GM18867 (cell line): ENCODE results near the gene CARD19.

Experiments used
- ATAC-seq: cut with Tn5 transposase; IDR thresholded peaks from one replicate; pipeline ENCODE4 v1.9.1; 2021; ENCODE audit warnings: mild to moderate bottlenecking, moderate library complexity; ENCODE audit not compliant: unreplicated experiment

Gene CARD19, protein sequence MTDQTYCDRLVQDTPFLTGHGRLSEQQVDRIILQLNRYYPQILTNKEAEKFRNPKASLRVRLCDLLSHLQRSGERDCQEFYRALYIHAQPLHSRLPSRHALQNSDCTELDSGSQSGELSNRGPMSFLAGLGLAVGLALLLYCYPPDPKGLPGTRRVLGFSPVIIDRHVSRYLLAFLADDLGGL

DNA sequence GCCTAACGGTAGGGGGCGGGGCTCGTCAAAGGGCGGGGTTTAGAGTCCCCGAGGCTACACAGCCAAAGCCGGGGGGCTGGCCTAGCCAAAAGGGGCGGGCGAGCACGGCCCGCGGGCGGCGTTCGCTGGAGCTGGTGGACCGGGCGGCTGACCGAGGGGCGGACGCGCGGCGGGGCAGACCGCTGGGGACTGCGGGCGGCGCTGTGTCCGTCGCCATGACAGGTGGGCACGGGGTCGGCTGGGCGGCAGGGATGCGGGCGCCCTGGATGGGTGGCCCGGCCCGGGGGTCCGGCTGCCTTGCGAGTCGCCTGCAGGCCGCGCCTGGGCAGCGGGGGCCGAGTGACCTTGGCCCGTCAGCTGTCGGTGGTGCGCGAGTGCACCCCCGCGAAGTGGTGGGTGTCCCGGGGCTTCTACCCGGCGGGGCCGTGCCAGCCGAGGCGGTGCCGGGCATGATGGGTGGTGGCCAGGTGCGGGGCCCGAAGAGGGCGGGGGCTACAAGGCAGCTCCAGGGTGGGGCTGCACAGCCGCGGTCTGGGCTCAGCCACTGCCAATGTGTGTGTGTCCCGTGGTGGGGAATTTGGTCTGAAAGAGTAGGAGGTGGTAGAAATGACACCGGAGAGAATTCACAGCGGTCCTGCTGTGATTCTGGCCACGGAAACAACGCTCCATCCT is at the start of gene CARD19:
Gene CARD19, plus strand, starts transcription at position 87 of the 672 bp plus-strand sequence. Its CDS starts 129 bp downstream, at position 216.
- ATAC-seq = peak; percentile 15

DNA sequence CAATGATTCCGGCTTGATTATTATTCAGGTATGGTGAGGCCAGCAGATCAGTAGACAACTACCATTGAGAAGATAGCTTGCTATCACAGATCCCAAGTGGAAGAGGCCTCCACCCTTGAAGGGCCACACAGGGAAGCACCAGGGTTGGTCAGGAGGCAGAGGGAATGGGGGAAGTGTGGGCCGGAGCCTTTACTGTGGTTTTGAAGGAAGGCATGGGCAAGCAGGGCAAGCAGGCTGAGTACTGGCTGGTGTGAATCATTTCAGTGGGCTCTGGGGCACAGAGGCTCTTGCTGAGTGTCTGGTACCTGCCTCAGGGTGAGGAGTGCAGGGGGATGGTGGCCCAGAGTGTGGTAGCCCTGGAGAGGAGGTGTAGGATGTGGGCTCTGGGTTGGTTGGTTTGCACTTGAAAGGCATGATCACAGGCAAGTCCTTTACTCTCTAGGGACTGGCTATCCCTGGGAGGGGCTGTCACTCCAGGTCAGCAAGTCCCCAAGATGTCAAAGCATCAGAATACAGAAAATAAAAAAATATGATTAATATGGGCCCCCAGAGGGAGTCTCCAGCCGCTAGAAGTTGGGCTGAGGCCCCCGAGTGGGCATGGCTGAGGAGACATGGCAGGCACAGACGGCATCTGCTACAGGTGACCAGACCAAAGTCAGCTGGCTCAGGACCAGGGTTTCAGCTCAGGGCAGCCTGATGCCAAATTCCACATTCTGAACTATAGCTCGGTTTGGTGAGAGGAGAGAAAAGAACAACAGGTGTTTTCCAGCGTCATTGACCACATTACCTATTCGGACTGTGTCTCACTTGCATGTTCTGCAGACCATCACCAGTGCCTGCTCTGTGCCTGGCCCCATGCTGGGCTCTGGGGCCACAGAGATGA is 47.2 kb upstream of the CARD19 start:
- ATAC-seq = no peak

DNA sequence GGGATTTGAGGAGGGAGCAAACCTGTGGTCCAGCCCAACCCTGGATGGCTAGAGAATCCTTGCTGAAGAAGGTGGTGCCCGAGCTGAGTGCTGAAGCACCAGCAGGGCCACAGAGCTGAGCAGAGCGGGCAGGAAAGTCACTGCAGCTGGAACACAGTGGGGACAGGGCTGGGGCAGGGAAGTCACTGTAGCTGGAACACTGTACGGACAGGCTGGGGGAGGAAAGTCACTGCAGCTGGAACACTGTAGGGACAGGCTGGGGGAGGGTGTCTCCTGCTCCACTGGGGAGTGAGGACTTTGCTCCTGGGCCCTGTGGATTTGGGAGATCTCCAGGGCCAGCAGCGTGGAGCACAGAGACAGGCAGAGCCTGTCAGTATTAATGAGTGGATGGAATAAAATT is 46.5 kb upstream of the CARD19 start:
- ATAC-seq = no peak

DNA sequence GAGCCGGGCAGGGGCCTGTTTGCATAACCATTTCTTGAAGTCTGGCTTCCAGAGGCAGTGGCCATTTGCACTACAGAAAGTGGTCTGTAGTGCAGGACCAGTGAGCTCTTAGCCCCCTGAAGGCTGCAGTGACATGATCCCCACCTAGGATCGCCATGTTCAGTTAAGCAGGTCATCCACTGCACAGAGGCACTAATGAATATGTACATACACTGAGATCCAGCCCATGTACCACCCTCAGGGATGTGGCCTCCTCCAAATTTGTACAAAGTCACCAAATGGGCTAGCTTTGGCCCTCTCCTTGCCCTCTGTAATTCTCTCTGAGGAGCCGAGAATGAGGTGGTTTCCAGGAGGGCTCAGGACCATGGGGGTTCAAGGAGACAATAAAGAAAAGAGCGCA is 45.8 kb upstream of the CARD19 start:
- no peak for ATAC-seq

DNA sequence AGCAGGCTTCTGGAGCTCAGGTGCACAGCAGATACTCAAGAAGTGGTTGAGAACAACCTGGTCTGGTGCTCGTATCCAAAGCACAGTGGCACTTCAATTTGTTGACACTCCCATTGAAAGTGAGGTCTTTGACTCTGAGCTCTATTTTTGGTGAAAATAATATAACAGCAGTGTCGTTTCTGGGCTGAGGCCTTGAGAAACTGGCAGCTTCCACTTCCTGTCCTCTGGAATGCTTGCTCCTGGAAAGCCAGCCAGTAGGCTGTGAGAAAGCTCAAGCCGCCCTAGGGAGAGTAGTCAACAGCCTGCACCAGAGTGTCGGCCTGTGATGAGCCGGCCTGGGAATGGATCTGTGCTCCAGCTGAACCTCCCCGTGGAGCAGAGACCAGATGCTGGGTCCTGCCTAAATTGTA is 44.3 kb upstream of the CARD19 start:
- ATAC-seq = no peak

DNA sequence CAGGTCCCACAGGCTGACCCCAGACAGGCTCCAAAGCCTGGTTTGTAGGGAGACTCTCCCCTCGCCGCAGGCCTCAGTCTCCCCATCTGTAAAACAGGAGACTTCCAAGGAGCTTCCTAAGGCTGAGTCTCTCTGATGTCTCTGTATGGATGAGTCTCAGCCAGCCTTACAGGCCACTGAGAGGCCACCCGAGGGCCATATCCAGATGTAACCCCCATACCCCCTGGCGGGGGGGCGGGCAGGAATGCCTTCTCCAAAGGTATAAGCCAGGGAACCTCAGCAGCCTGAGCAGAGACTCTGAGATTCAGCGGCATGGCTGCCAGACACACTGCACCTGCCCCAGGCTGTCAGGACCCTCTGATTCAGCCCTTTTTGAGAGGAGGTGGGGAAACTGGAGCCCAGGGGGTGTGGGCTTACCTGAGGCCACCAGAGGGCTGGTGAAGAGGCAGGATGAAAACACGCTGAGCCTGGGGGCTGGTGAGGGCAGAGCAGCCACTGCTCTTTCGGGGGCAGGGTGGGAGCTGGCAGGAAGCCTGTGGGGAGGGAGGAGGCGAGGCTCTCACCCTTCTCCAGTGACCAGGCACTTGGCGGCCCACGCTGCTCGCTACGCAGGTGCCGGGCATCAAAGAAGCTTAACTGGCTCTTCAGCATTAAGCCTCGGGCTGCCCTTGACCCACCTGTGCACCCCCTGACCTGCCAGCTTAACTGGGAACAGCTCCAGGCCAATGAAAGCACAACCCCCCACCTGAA is 43.1 kb upstream of the CARD19 start:
- ATAC-seq = no peak

DNA sequence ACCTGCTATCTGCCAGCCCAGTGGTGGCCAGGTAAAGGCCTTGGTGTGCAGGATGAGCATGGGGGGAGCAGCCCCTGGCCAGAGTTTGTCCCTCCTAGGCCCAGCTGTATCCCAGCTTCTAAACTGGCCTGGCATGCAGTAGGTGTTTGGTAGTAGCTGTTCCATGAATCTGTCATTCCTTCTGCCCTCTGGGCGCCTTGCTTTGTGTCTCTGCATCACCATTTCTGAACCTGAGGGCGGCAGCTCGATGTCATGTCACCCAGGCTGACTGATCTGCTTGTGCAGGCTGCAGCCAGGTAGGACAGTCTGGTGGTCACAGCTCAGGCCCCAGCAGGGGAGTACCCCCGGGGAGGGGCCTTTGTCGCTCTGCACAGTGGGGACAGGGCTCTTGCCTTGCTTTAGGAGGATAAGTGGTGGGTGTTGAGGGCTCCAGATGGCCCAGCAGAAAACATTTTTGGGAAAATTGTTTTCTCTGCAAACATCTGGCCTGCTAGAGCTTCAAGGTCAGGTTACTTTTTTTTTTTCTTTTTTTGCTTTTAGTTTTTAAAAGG is 42.2 kb upstream of the CARD19 start:
- ATAC-seq = no peak

DNA sequence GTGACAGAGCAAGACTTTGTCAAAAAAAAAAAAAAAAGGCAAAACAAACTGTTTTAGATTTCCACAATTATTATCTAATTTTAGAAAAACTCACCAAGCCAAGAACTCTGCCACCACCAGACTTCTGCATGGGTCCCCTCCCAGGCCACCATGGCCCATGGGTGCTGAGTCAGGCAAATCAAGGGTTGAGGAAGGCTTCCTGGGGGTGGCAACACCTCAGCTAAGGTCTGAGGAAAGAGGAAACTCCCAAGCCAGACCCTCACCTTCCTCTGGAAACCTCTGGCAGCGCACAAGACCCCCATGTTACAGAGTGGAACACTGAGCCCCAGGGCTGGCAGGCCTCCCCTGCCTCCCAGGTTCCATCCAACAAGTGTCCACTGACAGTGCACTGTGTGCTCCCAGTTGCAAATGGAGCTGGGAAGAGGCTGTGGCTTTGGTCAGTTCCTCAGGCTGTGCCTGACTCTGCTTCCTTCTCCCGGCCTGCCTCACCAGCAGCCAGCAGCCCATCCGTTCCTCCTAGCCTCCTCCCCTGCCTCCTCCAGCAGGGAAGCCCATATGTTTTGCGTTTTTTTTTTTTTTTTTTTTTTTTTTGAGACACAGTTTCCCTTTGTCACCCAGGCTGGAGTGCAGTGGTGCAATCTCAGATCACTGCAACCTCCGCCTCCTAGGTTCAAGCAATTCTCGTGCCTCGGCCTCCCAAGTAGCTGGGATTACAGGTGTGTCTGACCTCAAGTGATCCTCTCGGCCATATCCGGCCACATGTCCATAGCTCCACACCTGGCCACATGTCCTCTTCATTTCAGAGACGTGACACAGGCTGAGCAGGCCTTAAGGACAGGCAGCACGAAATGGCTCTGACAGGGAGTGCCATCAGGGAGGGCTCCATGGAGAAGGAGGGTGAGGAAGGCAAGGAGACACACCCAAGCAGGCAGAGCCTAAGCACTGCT is 41.0 kb upstream of the CARD19 start:
- ATAC-seq = no peak

DNA sequence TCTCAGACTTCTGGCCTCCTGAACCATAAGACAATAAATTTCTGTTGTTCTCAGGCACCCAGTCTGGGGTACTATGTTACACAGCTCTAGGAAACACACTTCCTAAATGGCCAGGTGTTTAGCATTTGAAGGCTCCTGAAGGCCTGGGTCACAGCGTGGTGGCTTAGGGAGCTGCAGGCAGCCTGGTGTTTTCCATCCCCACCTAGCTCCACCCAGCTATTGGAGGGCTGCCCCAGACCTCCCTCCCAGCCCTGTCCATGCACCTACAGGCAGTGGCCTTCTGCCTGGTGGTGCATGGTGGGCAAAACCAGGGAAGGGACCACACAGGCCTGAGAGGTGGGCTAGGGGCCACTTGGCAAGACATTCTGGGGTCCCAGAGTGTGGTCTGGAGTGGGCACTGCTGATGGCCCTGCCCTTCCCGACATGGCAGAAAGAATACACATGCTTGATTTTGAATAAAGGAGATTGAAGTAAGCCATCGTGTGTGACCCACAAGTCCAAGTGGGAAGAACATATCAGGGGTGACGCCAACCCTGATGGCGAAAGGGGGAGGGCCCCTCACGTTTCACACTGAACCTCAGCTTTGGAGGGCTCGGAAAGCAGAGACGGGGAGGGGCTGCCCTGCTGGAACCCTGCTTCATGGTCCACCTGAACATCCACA is 38.8 kb upstream of the CARD19 start:
- ATAC-seq = no peak

DNA sequence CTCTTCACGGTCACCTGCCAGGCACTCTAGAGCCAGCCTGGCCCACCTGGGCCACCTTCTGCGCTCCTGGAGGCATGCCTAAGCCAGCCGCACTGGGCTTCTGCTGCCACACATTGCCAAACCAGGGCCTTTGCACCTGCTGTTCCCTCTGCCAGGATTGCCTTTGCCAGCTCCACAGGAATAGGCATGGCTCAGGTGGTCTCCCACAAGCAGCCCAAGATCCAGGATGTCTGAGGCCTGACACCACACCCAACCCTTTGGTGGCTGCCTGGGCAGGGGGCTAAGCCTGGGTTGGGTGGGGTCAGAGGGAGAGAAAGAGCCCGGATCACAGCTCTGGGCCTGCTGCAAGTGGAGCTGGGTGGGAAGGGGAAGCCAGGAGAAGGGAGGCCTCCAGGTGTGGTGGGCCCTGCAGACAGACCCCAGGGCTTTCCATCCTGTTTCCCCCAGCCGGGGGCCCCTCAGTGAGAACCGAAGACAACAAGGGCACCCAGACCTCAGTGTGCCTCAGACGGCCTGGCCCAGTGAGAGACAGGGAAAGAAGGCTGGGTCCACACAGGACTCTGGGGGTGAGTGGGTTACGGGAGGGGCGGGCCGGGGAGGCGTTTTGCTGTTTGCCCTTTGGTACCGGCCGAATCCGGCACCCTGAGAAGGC is 38.2 kb upstream of the CARD19 start:
- ATAC-seq = peak; percentile 15

DNA sequence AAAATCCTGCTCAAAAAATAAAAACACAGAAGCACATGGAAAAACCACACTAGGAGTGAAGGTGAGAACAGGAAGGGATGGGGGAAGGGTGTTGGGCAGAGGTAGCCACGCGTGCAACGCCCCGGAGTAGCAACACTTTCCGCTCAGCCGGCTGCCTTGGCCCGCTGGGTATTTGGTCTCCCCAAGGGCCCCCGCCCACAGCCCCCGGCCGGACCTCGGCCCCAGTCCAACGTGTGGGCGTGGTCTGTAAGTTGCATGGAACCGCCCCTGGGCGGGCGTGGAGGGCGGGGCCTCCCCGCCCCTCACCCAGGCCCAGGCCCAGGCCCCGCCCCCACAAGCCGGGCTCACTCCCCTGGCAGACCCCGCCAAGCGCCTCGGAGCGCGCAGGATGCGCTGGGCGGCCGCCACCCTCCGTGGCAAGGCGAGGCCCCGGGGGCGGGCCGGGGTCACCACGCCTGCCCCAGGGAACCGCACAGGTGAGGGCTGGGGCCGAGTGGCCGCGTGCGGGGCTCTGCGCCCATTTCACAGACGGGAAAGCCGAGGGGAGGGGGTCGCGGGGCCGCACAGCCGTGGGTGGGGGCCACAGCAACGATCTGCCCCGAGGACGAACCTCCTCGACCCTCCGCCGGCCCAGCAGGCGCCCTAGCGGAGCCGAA is 37.5 kb upstream of the CARD19 start, which contains the start of gene SUSD3:
Gene SUSD3, plus strand, starts transcription at position 347 of the 656 bp plus-strand sequence. Its CDS starts 42 bp downstream, at position 389.
- ATAC-seq = peak; percentile 45

DNA sequence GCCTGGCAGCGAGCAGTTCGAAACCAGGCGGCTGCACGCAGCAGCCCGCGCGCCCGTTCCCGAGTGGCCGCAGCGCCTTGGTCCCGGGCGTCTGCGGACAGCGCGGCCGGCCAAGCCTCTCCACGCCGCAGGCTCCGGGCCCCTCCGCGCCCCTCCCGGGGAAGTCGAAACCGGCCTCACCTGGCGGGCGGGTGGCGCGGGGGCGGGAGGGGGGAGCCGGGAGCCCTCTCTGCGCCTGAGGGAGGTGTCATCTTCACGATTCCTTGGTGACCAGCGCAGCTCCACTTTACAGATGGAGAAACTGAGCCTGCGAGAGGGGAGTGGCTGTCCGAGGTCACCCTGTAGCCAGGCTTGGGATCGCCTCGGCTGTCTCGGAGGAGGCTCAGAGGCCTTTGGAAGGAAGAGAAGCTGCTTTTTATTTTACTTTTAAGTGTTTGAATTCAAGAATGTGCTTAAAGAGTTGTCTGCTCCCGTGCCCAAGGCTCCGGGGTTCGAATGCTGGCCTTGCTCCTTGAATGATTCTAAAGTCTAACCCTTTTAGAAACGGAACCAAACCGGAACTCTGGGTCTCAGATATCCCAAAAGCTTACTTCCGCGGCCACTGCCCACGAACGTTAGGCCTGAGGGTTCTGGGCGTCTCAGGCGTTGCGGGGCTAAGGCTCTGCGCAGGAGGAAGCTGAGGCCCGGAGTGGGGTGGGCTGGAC is 36.9 kb upstream of the CARD19 start:
- ATAC-seq = peak; percentile 17

DNA sequence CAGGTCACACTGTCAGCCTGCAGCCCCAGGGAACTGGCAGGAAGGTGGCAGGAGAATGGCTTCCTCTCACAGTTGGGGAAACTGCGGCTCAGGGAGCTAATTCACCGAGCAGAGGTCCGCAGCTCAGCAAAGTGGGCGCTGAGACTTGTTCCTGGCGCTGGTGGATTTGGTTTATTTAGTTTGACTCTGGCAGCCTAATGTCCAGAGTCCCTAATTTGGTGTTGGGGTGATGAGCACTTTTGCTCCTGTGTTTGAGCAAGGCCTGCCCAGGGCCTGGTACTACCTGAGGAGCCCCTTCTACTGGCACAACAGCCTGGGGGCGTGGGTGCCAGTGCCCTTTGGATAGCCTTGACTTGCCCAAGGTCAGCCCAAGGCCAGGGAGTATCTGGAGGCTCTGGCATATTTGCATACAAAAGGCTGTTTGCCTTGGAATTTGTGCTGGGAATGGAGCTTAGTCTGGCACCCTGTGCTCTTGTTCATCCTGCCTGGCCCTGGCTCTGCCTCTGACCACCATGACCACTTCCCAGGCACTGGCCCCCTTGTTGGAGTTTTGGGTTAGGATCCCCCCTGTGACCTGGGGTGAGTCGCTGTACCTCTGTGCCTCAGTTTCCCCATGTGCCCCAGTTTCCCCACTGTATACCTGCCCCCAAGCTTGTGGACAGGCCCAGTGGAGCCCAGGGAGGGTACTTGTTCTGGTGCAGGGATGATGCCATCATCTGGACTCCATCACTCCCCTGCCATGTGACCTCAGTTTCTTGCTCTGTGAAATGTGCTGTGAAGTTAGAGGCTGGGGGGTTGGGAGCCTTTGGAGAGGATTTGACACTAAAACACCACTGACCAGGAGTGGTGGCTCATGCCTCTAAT is 36.1 kb upstream of the CARD19 start:
- no peak for ATAC-seq

DNA sequence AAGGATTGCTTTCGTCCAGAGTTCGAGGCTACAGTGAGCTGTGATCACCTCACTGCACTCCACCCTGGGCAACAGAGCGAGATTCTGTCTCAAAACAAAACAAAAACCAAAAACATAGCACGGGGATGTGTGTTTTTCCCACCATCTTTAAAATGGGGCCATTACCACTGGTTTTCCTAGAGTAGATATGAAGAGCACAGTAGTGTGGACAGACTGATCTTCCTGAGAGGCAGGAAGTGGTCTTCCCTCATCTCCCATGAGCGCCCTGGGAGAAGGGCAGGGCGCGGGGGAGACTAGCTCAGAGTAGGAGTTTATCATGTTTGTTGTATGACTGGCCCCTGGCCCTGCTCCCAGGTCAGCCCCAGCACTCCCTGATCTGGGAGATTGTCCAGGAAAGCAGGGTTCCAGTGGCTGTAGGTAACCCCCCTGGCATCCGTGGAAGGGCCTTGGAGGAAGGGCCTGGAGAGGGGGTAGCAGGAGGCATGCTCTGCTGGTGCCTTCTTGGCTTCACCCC is 35.2 kb upstream of the CARD19 start:
- no peak for ATAC-seq

DNA sequence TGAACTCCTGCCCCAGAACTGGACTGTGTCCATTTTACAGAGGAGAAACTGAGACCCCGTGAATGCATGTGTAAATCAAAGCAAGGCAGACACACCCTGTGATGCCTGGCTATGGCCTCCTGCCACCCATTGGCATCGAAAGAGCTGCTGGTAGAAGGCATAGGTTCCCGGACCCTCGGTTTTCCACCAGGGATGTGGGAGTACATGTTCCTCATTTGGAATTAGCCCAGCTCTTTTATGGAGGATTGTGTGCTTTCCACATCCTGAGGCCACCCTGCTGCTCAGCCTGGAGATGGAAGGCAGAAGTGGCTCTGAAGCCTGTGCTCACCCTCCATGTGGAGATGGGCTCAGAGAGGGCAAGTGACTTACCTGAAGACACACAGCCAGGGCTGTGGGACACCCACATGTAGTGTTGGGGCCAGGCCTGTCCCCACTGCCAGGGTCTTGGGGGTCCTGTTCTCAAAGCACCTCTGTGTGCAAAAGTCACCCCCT is 34.7 kb upstream of the CARD19 start:
- no peak for ATAC-seq
